Keratinocyte (primary cell): Measurements from ENCODE around the gene ACSF3.

ENCODE experiments used
- EZH2 ChIP-seq: IDR thresholded peaks from one replicate; pipeline ENCODE4 v1.6.1; 2012; ENCODE audit warnings: inconsistent platforms, mild to moderate bottlenecking, low read length, moderate library complexity
- TF ChIP-seq, protein P1 (sequence below), 3 experiments: IDR thresholded peaks in 1 of 3; conservative IDR thresholded peaks in 1 of 3; optimal IDR thresholded peaks in 1 of 3; 2 replicates in 2 of 3; 3 replicates in 1 of 3; pipeline versions ENCODE3 to v1.5.1; 2011; ENCODE audit warnings: low read length in 3 of 3, mild to moderate bottlenecking in 3 of 3, moderate library complexity in 2 of 3, control low read depth in 1 of 3, inconsistent platforms in 1 of 3; ENCODE audit not compliant: insufficient read depth in 2 of 3; ENCODE audit errors: extremely low read depth in 1 of 3

- TF ChIP-seq, protein P1, sequence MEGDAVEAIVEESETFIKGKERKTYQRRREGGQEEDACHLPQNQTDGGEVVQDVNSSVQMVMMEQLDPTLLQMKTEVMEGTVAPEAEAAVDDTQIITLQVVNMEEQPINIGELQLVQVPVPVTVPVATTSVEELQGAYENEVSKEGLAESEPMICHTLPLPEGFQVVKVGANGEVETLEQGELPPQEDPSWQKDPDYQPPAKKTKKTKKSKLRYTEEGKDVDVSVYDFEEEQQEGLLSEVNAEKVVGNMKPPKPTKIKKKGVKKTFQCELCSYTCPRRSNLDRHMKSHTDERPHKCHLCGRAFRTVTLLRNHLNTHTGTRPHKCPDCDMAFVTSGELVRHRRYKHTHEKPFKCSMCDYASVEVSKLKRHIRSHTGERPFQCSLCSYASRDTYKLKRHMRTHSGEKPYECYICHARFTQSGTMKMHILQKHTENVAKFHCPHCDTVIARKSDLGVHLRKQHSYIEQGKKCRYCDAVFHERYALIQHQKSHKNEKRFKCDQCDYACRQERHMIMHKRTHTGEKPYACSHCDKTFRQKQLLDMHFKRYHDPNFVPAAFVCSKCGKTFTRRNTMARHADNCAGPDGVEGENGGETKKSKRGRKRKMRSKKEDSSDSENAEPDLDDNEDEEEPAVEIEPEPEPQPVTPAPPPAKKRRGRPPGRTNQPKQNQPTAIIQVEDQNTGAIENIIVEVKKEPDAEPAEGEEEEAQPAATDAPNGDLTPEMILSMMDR (optimal IDR thresholded peaks at IDR 0.05 in 1 of 3, IDR thresholded peaks at IDR 0.05 in 1 of 3, conservative IDR thresholded peaks at IDR 0.05 in 1 of 3; ENCODE audit: extremely low read depth in 1 of 3, insufficient read depth in 2 of 3, low read length in 3 of 3) = no peak
- no peak for TF ChIP-seq EZH2
Measured at GRCh38 chr16:89071686-89072547, 21.7 kb upstream of the ACSF3 start.
